Cardiac muscle cell (in vitro differentiated cells and primary cell): ENCODE measurements around the gene MACC1. TPM values are rescaled to one million over a fixed set of nuclear protein-coding genes. Genes with fewer than 3 reads are reported as not detected.

Experiments used
- DNase-seq, 2 donors: peaks; one replicate each; pipeline versions ENCODE4 v3.0.0 to v3.0.0-alpha.2; 2010 to 2017; ENCODE audit warnings: low read depth in 1 of 2, low spot score in 1 of 2
- H3K27ac ChIP-seq: fragments of 200-600 bp; sonication (generic); 2 replicates; pipeline ENCODE4 v1.5.1; 2016
- H3K27me3 ChIP-seq: fragments of 200-600 bp; sonication (generic); 2 replicates; pipeline ENCODE4 v1.6.0; 2016; ENCODE audit warnings: control low read depth
- H3K36me3 ChIP-seq: fragments of 200-600 bp; sonication (generic); 2 replicates; pipeline ENCODE4 v1.5.1; 2016; ENCODE audit warnings: control low read depth
- H3K4me1 ChIP-seq: fragments of 200-600 bp; sonication (generic); 2 replicates; pipeline ENCODE4 v1.8.1; 2017; ENCODE audit warnings: low read depth, mild to moderate bottlenecking, mixed run types
- H3K4me3 ChIP-seq: fragments of 200-600 bp; sonication (generic); 2 replicates; pipeline ENCODE4 v1.5.1; 2016; ENCODE audit warnings: mild to moderate bottlenecking
- H3K9me3 ChIP-seq: fragments of 200-600 bp; sonication (generic); 2 replicates; pipeline ENCODE4 v1.5.1; 2017; ENCODE audit warnings: low read depth, mild to moderate bottlenecking, control low read depth
- polyA plus RNA-seq: library from polyadenylated mRNA; unstranded; fragments of >200 nt; fragmentation: Nextera tagmentation; extraction: Ambion mirVana; gene quantifications from 2 replicates; pipeline ENCODE4 v1.2.1, GENCODE V29; 2016
- total RNA-seq: library from RNA; depleted of rRNA; stranded (reverse); fragments of >200 nt; gene quantifications from 2 replicates; pipeline ENCODE4 v1.2.3, GENCODE V29; 2016
- TF ChIP-seq, protein P1 (sequence below): IDR thresholded peaks from 2 replicates; pipeline ENCODE4 v1.5.1; 2012; ENCODE audit warnings: low read depth, mild to moderate bottlenecking, low read length

The MACC1 gene
- total and polyA plus RNA-seq, 2 experiments from 2014 or later: 0.06 TPM; not detected in 1

DNA sequence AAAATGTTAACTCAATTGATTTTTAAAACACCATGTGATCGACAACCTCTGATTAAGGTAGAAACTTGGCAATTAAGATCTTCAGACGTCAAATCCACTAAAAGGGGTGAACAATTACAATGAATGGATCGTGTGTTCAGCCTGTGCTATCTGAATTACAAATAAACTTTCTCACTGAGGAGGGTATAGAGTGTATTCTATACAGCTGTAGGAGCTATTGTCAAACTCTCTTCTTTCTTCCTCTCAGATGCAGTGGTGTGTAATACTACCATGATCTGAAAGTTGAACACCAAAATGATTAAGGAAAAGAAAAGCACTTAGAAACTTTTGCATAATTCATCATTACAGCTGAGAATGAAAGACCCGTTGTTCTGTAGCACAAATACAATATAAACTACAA is 32.2 kb upstream of the MACC1 start:
- Histone ChIP-seq H3K36me3 (no peaks in the 10 kb centered on the region), H3K27ac (no peak overlapping the region), H3K9me3 (no peaks in the 10 kb centered on the region), H3K4me1 (no peaks in the 10 kb centered on the region), H3K27me3 (no peaks in the 10 kb centered on the region), H3K4me3 (no peak overlapping the region)
- no peak for DNase-seq
- TF ChIP-seq, protein P1, sequence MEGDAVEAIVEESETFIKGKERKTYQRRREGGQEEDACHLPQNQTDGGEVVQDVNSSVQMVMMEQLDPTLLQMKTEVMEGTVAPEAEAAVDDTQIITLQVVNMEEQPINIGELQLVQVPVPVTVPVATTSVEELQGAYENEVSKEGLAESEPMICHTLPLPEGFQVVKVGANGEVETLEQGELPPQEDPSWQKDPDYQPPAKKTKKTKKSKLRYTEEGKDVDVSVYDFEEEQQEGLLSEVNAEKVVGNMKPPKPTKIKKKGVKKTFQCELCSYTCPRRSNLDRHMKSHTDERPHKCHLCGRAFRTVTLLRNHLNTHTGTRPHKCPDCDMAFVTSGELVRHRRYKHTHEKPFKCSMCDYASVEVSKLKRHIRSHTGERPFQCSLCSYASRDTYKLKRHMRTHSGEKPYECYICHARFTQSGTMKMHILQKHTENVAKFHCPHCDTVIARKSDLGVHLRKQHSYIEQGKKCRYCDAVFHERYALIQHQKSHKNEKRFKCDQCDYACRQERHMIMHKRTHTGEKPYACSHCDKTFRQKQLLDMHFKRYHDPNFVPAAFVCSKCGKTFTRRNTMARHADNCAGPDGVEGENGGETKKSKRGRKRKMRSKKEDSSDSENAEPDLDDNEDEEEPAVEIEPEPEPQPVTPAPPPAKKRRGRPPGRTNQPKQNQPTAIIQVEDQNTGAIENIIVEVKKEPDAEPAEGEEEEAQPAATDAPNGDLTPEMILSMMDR: no peak

DNA sequence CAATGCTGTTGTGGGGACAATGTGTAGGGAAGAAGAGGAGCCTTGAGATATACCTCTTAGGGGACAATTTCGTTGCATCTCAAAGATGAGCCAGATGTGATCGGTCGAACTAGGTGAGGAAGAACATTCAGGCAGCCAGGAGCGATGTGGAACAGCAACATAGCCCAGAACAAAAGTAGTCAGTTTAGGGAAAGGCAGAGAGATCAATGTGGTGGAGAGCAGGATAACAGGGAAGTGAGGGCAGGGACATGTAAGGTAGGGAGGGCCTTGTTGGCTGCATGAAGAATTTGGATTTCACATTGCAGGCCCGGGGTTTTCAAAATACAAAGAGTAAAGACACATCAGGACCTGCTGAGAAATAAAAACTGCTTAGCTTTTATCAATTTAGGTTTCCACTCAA is 29.1 kb upstream of the MACC1 start:
- DNase-seq: no peak

DNA sequence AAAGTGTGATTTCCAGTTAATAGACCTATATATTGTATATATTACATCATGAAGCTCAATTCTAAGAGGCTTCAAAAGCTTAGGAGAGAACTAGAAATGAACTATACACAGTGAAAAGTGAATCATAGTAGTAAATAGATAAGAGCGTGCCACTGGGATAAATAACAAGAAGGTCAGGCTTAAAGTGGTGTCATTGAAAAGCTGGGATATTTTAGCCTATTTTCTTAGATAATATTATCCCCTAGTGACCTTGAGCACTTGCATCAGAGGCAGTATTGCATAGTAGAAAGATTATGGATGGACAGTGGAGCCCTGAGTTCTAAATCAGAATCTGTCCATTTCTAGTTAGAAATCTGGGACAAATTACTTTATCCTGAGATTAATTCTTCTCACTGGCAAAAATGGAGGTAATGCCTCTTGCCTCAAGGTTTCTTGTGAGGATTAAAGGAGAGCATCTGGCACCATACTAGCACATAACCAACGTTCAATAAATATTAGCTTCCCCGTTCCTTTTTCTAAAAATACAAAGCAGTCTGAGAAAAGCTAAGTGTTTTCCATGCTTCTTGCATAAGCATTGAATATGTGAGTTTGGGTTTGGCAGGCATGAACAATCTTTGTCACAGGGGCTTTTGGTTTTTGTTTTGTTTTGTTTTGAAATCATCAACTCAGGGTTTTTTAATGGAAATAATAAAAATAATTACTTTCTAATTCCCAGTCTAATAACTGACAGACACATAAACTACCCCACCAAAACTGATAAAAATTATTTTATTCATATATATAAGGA is 27.3 kb upstream of the MACC1 start:
- Histone ChIP-seq H3K27ac (no peak overlapping the region), H3K27me3 (no peaks in the 10 kb centered on the region), H3K36me3 (no peaks in the 10 kb centered on the region), H3K9me3 (no peaks in the 10 kb centered on the region), H3K4me1 (no peaks in the 10 kb centered on the region), H3K4me3 (no peak overlapping the region)
- DNase-seq: peak in 1 of 2 donors; percentile 48
- TF ChIP-seq, protein P1: no peak

More for the DNA sequence above, 29.1 kb upstream of the MACC1 start:
- Histone ChIP-seq H3K27me3 (no peaks in the 10 kb centered on the region), H3K9me3 (no peaks in the 10 kb centered on the region), H3K36me3 (no peaks in the 10 kb centered on the region), H3K4me1 (no peaks in the 10 kb centered on the region), H3K4me3 (no peak overlapping the region), H3K27ac (no peak overlapping the region)
- TF ChIP-seq, protein P1: no peak

DNA sequence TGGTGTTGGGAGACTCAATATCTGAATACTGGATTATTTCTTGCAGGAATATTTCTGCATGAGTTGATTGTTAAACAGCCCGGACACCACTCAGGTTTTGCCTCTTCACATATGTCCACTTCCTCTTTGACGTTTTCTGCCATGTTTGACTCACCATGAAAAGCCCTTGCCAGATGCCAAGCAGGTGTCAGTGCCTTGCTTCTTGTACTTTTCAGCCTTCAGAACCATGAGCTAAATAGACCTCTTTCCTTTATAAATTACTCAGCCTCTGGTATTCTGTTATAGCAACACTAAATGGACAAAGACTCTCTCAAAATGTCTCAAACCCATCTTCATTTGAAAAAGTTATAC is 24.7 kb upstream of the MACC1 start:
- no peak for DNase-seq
- Histone ChIP-seq H3K27ac (no peak overlapping the region), H3K4me1 (no peaks in the 10 kb centered on the region), H3K27me3 (no peaks in the 10 kb centered on the region), H3K4me3 (no peak overlapping the region), H3K36me3 (no peaks in the 10 kb centered on the region), H3K9me3 (no peaks in the 10 kb centered on the region)
- TF ChIP-seq, protein P1: no peak

DNA sequence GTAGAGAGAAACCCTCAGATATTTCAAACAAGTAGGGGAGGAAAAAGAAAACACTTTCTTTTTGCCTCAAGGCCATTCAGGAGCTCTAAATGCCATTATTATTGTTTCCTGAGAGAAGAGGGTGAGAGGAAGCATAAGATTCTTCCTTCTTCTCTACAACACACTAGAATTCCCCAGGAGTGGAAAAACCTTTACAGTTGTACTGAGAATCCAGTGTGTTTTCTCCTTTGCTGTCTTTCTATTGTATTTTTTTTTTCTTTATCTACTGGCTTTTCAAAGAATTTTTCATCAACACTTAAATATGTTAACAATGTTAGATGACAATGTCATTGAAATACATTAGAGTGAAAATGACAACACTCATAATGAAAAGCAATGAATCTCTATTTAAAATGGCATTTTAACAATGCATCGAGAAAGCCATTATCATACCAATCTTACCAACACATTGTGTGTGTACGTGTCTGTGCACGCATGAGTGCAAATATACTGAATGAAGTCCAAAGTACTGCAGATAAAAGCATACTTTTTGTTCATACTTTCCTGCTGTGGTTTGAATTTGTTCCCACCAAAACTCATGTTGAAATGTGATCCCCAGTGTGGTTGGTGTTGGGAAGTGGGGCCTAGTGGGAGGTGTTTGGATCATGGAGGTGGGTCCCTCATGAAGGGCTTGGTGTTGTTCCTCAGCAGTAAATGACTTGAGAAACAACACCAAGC is 24.2 kb upstream of the MACC1 start:
- Histone ChIP-seq H3K27ac (no peak overlapping the region), H3K4me1 (no peaks in the 10 kb centered on the region), H3K4me3 (no peak overlapping the region), H3K36me3 (no peaks in the 10 kb centered on the region), H3K9me3 (no peaks in the 10 kb centered on the region), H3K27me3 (no peaks in the 10 kb centered on the region)
- DNase-seq: peak in 1 of 2 donors; percentile 79
- TF ChIP-seq, protein P1: no peak
